DND-41 (cell line): Measurements from ENCODE around the gene SLC12A7.

Experiments used
- ATAC-seq: fragments of 200-7000 bp; cut with Tn5 transposase; 3 replicates; pipeline ENCODE4 v1.9.1; 2021; ENCODE audit warnings: low read depth; ENCODE audit not compliant: insufficient read depth
- DNase-seq: peaks from one replicate; pipeline ENCODE4 v3.0.0-alpha.2; 2020
- H2AFZ ChIP-seq: 2 replicates; pipeline ENCODE4 v1.6.0; 2012; ENCODE audit warnings: low read depth, low read length
- H3K27ac ChIP-seq: 2 replicates; pipeline ENCODE4 v1.5.1; 2012; ENCODE audit warnings: low read length, inconsistent platforms
- H3K27me3 ChIP-seq: fragments of 200-600 bp; sonication (generic); 2 replicates; pipeline ENCODE4 v1.6.0; 2012; ENCODE audit warnings: low read length, mild to moderate bottlenecking, inconsistent platforms; ENCODE audit not compliant: insufficient read depth, poor library complexity
- H3K36me3 ChIP-seq: 2 replicates; pipeline ENCODE4 v1.5.1; 2012; ENCODE audit warnings: low read length, inconsistent platforms; ENCODE audit not compliant: insufficient read depth
- H3K4me1 ChIP-seq: 2 replicates; pipeline ENCODE4 v1.5.1; 2012; ENCODE audit warnings: mild to moderate bottlenecking, low read length; ENCODE audit not compliant: insufficient read depth
- H3K4me2 ChIP-seq: 2 replicates; pipeline ENCODE4 v1.6.0; 2012; ENCODE audit warnings: mild to moderate bottlenecking, moderate library complexity, low read length, inconsistent platforms; ENCODE audit not compliant: insufficient read depth
- H3K4me3 ChIP-seq, 2 experiments: fragments of 200-600 bp in 1 of 2; shearing (Covaris generic) in 1 of 2; 2 replicates each; pipeline ENCODE4 v1.5.1; 2012 to 2016; ENCODE audit warnings: inconsistent platforms in 2 of 2, low read length in 2 of 2, mild to moderate bottlenecking in 2 of 2, low read depth in 1 of 2, moderate library complexity in 1 of 2
- H3K79me2 ChIP-seq: 2 replicates; pipeline ENCODE4 v1.6.0; 2012; ENCODE audit warnings: low read length, inconsistent platforms; ENCODE audit not compliant: insufficient read depth
- H3K9ac ChIP-seq: 2 replicates; pipeline ENCODE4 v1.6.0; 2012; ENCODE audit warnings: low read depth, mild to moderate bottlenecking, inconsistent platforms, low read length, moderate library complexity
- H3K9me3 ChIP-seq: 2 replicates; pipeline ENCODE4 v1.5.1; 2012; ENCODE audit warnings: low read length, moderate library complexity, mild to moderate bottlenecking, inconsistent platforms; ENCODE audit not compliant: insufficient read depth, severe bottlenecking
- H4K20me1 ChIP-seq: 2 replicates; pipeline ENCODE4 v1.6.0; 2012; ENCODE audit warnings: low read length; ENCODE audit not compliant: insufficient read depth
- EZH2 ChIP-seq: IDR thresholded peaks from 3 replicates; pipeline ENCODE4 v1.6.1; 2012; ENCODE audit warnings: borderline replicate concordance, low read depth, mild to moderate bottlenecking, moderate library complexity, low read length, inconsistent platforms; ENCODE audit not compliant: severe bottlenecking
- TF ChIP-seq, protein P1 (sequence below): IDR thresholded peaks from 2 replicates; pipeline ENCODE4 v1.5.1; 2012; ENCODE audit warnings: borderline replicate concordance, low read length, moderate library complexity, mild to moderate bottlenecking; ENCODE audit not compliant: poor library complexity, severe bottlenecking; ENCODE audit errors: extremely low read depth

The SLC12A7 gene

DNA sequence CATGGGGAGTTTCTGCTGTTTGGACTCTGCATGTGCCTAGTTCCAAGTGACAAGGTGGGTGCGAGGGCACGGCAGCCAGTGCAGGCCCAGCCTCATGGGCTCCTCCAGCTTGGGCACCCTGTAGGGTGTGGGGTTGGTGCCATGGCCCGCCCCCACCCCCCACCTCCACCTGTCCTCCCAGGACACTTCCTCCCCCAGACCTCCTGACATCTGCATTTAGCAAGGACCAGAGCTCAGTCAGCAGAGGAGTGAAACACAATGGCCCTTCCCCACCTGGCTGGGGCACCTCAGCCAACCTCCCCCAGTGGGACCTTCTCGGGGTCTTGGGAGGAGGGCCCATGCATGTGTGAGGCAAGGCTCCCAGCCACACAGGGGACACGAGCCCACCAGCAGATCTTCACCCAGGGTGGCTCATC, 105.2 kb downstream of the SLC12A7 start:
- Histone ChIP-seq H4K20me1 (peaks cover 28% of the 10 kb centered on the region), H3K79me2 (peaks cover 25% of the 10 kb centered on the region), H3K9ac (no peak overlapping the region), H3K4me2 (no peak overlapping the region), H2AFZ (no peak overlapping the region), H3K36me3 (peaks cover 12% of the 10 kb centered on the region), H3K4me3 (no peak overlapping the region), H3K27ac (no peak overlapping the region), H3K27me3 (peaks cover 24% of the 10 kb centered on the region), H3K4me1 (peaks cover 42% of the 10 kb centered on the region), H3K9me3 (no peaks in the 10 kb centered on the region)
- ATAC-seq (no peak), DNase-seq (no peak)
- TF ChIP-seq EZH2: no peak
- TF ChIP-seq, protein P1, sequence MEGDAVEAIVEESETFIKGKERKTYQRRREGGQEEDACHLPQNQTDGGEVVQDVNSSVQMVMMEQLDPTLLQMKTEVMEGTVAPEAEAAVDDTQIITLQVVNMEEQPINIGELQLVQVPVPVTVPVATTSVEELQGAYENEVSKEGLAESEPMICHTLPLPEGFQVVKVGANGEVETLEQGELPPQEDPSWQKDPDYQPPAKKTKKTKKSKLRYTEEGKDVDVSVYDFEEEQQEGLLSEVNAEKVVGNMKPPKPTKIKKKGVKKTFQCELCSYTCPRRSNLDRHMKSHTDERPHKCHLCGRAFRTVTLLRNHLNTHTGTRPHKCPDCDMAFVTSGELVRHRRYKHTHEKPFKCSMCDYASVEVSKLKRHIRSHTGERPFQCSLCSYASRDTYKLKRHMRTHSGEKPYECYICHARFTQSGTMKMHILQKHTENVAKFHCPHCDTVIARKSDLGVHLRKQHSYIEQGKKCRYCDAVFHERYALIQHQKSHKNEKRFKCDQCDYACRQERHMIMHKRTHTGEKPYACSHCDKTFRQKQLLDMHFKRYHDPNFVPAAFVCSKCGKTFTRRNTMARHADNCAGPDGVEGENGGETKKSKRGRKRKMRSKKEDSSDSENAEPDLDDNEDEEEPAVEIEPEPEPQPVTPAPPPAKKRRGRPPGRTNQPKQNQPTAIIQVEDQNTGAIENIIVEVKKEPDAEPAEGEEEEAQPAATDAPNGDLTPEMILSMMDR: no peak

DNA sequence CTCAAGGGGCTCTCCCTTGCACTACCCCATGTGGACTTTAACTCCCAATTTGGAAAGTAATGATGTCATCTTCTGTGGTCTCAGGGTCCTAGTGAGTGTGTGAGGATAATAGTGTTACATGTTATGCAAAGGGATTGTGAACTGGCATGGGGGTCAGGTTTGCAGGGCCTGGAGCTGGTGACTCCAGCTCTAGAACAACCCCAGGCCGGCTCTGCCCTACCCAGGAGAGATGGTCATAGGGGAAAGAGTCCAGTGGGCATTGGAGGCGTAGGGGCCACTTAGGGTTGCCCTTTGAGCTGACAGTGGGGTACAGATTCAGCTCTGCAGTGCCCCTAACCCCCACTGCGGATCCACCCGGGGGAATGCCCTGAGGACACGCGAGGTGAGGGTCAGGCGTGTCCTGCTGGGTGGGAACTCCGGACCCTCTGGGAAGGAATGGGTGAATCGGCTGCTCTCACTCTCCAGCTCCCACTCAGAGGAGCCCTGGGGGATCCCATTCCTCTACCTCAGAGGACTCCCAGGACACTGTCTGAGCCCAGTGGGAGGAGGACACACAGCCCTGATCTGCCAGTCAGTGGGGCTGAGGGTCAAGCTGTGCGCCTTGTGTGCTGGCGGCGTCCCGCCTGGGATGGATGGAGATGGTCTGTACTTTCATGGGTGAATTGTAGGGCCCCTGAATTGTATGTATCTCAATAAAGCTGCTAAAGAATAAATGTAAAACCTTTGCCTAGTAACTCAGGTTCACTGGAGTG, 105.8 kb downstream of the SLC12A7 start:
- peaks cover 24% of the 10 kb centered on the region for H3K27me3 ChIP-seq
- H3K27ac ChIP-seq: no peak overlapping the region
- DNase-seq (no peak), ATAC-seq (no peak)
- no peak overlapping the region for H2AFZ ChIP-seq
- H3K36me3 ChIP-seq: peaks cover 7% of the 10 kb centered on the region
- no peaks in the 10 kb centered on the region for H3K9me3 ChIP-seq
- H4K20me1 ChIP-seq: peaks cover 23% of the 10 kb centered on the region
- H3K4me2 ChIP-seq: no peak overlapping the region
- H3K9ac ChIP-seq: no peak overlapping the region
- H3K4me3 ChIP-seq: no peak overlapping the region
- H3K4me1 ChIP-seq: peaks cover 39% of the 10 kb centered on the region
- H3K79me2 ChIP-seq: peaks cover 19% of the 10 kb centered on the region
- no peak for TF ChIP-seq EZH2
- TF ChIP-seq, protein P1: no peak

DNA sequence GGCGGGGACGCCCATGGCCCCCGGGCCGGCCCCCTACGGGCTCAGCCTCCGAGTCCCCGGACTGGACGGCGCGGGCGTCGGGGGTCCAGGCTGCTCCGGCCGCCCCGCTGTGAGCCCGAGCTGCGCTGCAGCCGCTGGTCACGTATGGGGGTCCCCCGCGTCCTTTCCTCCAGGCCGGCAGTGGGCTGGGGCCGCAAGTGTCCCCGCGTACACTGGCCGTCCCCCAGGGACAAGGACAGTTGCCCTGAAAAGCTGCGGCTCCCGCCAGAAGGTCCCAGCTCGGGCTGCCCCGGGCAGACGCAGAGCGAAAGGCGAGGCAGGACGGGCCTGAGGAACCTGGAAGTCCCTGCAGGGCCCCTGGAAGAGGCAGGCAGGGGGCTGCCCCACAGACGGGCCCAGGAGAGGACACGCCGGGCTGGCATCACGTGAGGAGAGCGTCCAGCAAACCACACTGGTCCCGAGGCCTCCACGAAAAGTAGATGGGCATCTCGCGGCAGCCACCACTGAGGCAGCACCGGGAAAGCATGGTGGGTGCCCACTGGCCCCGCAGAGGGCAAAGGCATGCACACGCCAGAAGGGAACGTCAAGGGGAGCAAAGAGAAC, 106.5 kb downstream of the SLC12A7 start:
- Histone ChIP-seq H3K4me1 (peaks cover 33% of the 10 kb centered on the region), H3K4me3 (no peak overlapping the region), H3K36me3 (0 out of 2 replicates have a peak, but pooled peaks cover under 1% of the 10 kb centered on the region), H3K27me3 (peaks cover 24% of the 10 kb centered on the region), H4K20me1 (peaks cover 16% of the 10 kb centered on the region), H3K27ac (no peak overlapping the region), H3K79me2 (peaks cover 12% of the 10 kb centered on the region), H3K9ac (no peak overlapping the region), H3K4me2 (peak overlapping the region; percentile 31; the same call in 1 of the 2 replicates), H2AFZ (no peak overlapping the region), H3K9me3 (no peaks in the 10 kb centered on the region)
- TF ChIP-seq EZH2: no peak
- TF ChIP-seq, protein P1: no peak
- ATAC-seq: no peak
- no peak for DNase-seq
